Lower leg skin (tissue), 4 donors: Measurements from ENCODE around the gene GIPC3. TPM values are rescaled to one million over a fixed set of nuclear protein-coding genes. Genes with fewer than 3 reads are reported as not detected.
"Not testable (repeated sequence)": the region's sequence is repeated elsewhere in the genome, so short reads cannot be mapped to it uniquely, and the experiment has no call there.

ENCODE experiments used
- DNase-seq, 2 donors: peaks; one replicate each; pipeline ENCODE4 v3.0.0-alpha.2; 2019; ENCODE audit warnings: low spot score in 2 of 2
- H3K4me3 ChIP-seq: fragments of 200-600 bp; sonication (generic); 2 replicates; pipeline ENCODE4 v1.5.1; 2017; ENCODE audit warnings: mild to moderate bottlenecking, low read depth; ENCODE audit not compliant: poor library complexity, severe bottlenecking
- CTCF ChIP-seq, 3 donors: fragments of 450-650 bp; IDR thresholded peaks; one replicate each; pipeline ENCODE4 v1.5.1; 2016; ENCODE audit warnings: antibody characterized with exemption in 3 of 3, mild to moderate bottlenecking in 3 of 3, moderate library complexity in 2 of 3
- POLR2A ChIP-seq, 2 donors: fragments of 450-650 bp; IDR thresholded peaks; one replicate each; pipeline ENCODE4 v1.6.1; 2016 to 2017; ENCODE audit warnings: antibody characterized with exemption in 2 of 2, mild to moderate bottlenecking in 1 of 2, moderate library complexity in 1 of 2
- WGBS, 2 donors: methylation state at CpG; one replicate each; pipeline ENCODE4 v1.1.5; 2018; 5-methylcytosine and 5-hydroxymethylcytosine counted together
- intact Hi-C: fragments of 100-400 bp; cut with DNase I; formaldehyde crosslinking; loops from one replicate; pipeline ENCODE4 v1.15.0; 2023; ENCODE audit warnings: low total_unique reads
- total RNA-seq, 4 donors: library from RNA; depleted of rRNA; stranded (reverse); fragments of >200 nt; gene quantifications; one replicate each; pipeline ENCODE4 v1.1.0, GENCODE V29; 2016

Gene GIPC3
- total RNA-seq, 4 donors from 2014 or later, result 0.19 to 0.52 (median 0.25) TPM; not detected in 1

- no peak for TF ChIP-seq POLR2A (IDR thresholded peaks at IDR 0.05)
- TF ChIP-seq CTCF (IDR thresholded peaks at IDR 0.05), result no peak
- intact Hi-C loops, result no loop called here
- no peak for DNase-seq
- WGBS, 2 donors, result 82 to 87% methylated on average over 12 of the region's 12 CpGs
- H3K4me3 ChIP-seq, result no peak overlapping the region
Measured at GRCh38 chr19:3622224-3622623, 36.9 kb downstream of the GIPC3 start.

- TF ChIP-seq CTCF (IDR thresholded peaks at IDR 0.05) (no peak), POLR2A (IDR thresholded peaks at IDR 0.05) (no peak)
- WGBS, 2 donors, result 89 to 92% methylated on average over 34 of the region's 34 CpGs
- no peak overlapping the region for H3K4me3 ChIP-seq
- intact Hi-C loops, result no loop called here
- no peak for DNase-seq
Measured at GRCh38 chr19:3623716-3624115, 38.4 kb downstream of the GIPC3 start.

- intact Hi-C loops, result no loop called here
- no peak for DNase-seq
- no peak for TF ChIP-seq POLR2A (IDR thresholded peaks at IDR 0.05)
- TF ChIP-seq CTCF (IDR thresholded peaks at IDR 0.05), result no peak
- peak overlapping the region; percentile 88 for H3K4me3 ChIP-seq
- 1 to 2% methylated on average over 21 of the region's 21 CpGs for WGBS, 2 donors
Measured at GRCh38 chr19:3625996-3626472, 40.8 kb downstream of the GIPC3 start.

- DNase-seq, result peak; percentile 98 to 100
- H3K4me3 ChIP-seq, result peak within 1 kb of the TSS; percentile 88
- TF ChIP-seq POLR2A (IDR thresholded peaks at IDR 0.05), result no peak
- peak in 1 of 3 donors; percentile 27 for TF ChIP-seq CTCF (IDR thresholded peaks at IDR 0.05)
- intact Hi-C loops, result no loop called here
- WGBS, 2 donors, result 0 to 1% methylated on average over 46 to 60 of the region's 80 CpGs
Measured at GRCh38 chr19:3626473-3627350, 41.4 kb downstream of the GIPC3 start, which contains the start of gene CACTIN. Gene CACTIN (minus strand): TSS chr19:3626790. CDS start chr19:3626762, 28 bp downstream.

GRCh38 chr19:3627351-3627723 lies 42.1 kb downstream of the GIPC3 start:
- WGBS, 2 donors, result 54 to 62% methylated on average over 6 of the region's 7 CpGs
- DNase-seq, result no peak
- no peak overlapping the region for H3K4me3 ChIP-seq
- intact Hi-C loops, result no loop called here
- TF ChIP-seq POLR2A (IDR thresholded peaks at IDR 0.05), result no peak
- TF ChIP-seq CTCF (IDR thresholded peaks at IDR 0.05), result no peak

- 58 to 61% methylated on average over 9 of the region's 9 CpGs for WGBS, 2 donors
- intact Hi-C loops, DNase-seq, H3K4me3 ChIP-seq: not testable (repeated sequence)
Measured at GRCh38 chr19:3628766-3629165, 43.5 kb downstream of the GIPC3 start.
